K562 (cell line): ENCODE results near the gene LGALS16. TPM values are rescaled to one million over a fixed set of nuclear protein-coding genes. Genes with fewer than 3 reads are reported as not detected.
"Not testable (repeated sequence)": the region's sequence is repeated elsewhere in the genome, so short reads cannot be mapped to it uniquely, and the experiment has no call there.

Source experiments
- ATAC-seq: fragments of 200-7000 bp; cut with Tn5 transposase; 3 replicates; pipeline ENCODE4 v1.9.1; 2020; ENCODE audit warnings: moderate library complexity
- BruUV-seq: library from RNA; stranded (reverse); fragments of 400-500 nt; replicated peaks from 2 replicates; lab custom pipeline; 2021; lab: Mats Ljungman, UMichigan
- CTCF ChIA-PET: fragments of 300-600 bp; formaldehyde crosslinking; extraction: SDS; loops from one replicate; lab custom pipeline; 2021; ENCODE audit warnings: low intra/inter-chr PET ratio; lab: Yijun Ruan, JAX
- POLR2A ChIA-PET: fragments of 300-600, 350-650 bp; sonication (Branson Sonifier 250); formaldehyde crosslinking; extraction: SDS; loops from one replicate; lab custom pipeline; 2021; ENCODE audit warnings: antibody characterized with exemption, inconsistent platforms; lab: Yijun Ruan, JAX
- DNase-seq, 4 experiments: peaks; one replicate each; pipeline versions ENCODE4 v3.0.0 to v3.0.0-alpha.2; 2011 to 2018; ENCODE audit warnings: low spot score in 3 of 4, mixed read lengths in 3 of 4; ENCODE audit errors: extremely low read depth in 1 of 4
- FAIRE-seq: peaks from 2 replicates; lab custom pipeline; 2011; peaks lifted over from hg19 to GRCh38; lab: Jason Lieb, UNC
- H2AFZ ChIP-seq: 2 replicates; pipeline ENCODE4 v1.6.0; 2011; ENCODE audit warnings: low read depth, low read length, control low read depth, inconsistent platforms
- H3K27ac ChIP-seq: fragments of 200-600 bp; 3 replicates; pipeline ENCODE4 v1.8.0; 2011; ENCODE audit warnings: low read depth, mild to moderate bottlenecking, control low read depth, inconsistent platforms, low read length, moderate library complexity, mixed read lengths; ENCODE audit errors: extremely low read depth
- H3K27me3 ChIP-seq, 2 experiments: fragments of 300-600 bp in 1 of 2; 2 replicates in 1 of 2; 3 replicates in 1 of 2; pipeline versions ENCODE4 v1.6.0 to v1.8.0; 2011; ENCODE audit warnings: inconsistent platforms in 2 of 2, low read length in 2 of 2, mild to moderate bottlenecking in 1 of 2, mixed read lengths in 1 of 2, moderate library complexity in 1 of 2; ENCODE audit not compliant: control insufficient read depth in 2 of 2, insufficient read depth in 2 of 2
- H3K36me3 ChIP-seq: fragments of 300-600 bp; 3 replicates; pipeline ENCODE4 v1.8.0; 2011; ENCODE audit warnings: mild to moderate bottlenecking, low read length, inconsistent platforms; ENCODE audit not compliant: control insufficient read depth, insufficient read depth
- H3K4me1 ChIP-seq, 2 experiments: fragments of 200-600 bp in 1 of 2; replicated peaks in 1 of 2; 2 replicates in 1 of 2; 3 replicates in 1 of 2; pipeline versions ENCODE4 v1.5.1 to v1.8.0; 2011; ENCODE audit warnings: inconsistent platforms in 2 of 2, low read length in 2 of 2, mild to moderate bottlenecking in 1 of 2, mixed read lengths in 1 of 2, moderate library complexity in 1 of 2; ENCODE audit not compliant: control insufficient read depth in 2 of 2, insufficient read depth in 2 of 2
- H3K4me2 ChIP-seq: 2 replicates; pipeline ENCODE4 v1.6.1; 2011; ENCODE audit warnings: low read length, control low read depth, inconsistent platforms, mixed read lengths; ENCODE audit not compliant: insufficient read depth
- H3K4me3 ChIP-seq: fragments of 200-600 bp; sonication (generic), shearing (Covaris generic); 2 replicates; pipeline ENCODE4 v1.5.1; 2016; ENCODE audit warnings: control low read depth, inconsistent platforms
- H3K79me2 ChIP-seq: fragments of 200-600 bp; 3 replicates; pipeline ENCODE4 v1.8.0; 2011; ENCODE audit warnings: low read length, inconsistent platforms; ENCODE audit not compliant: control insufficient read depth, insufficient read depth
- H3K9ac ChIP-seq, 2 experiments: 2 replicates each; pipeline versions ENCODE4 v1.6.0 to v1.6.1; 2011; ENCODE audit warnings: low read depth in 2 of 2, low read length in 2 of 2, control low read depth in 1 of 2, inconsistent platforms in 1 of 2, mild to moderate bottlenecking in 1 of 2, mixed read lengths in 1 of 2; ENCODE audit not compliant: insufficient read depth in 1 of 2
- H3K9me1 ChIP-seq: one replicate; pipeline ENCODE4 v1.6.0; 2011; ENCODE audit warnings: inconsistent platforms, mild to moderate bottlenecking, low read length, moderate library complexity; ENCODE audit not compliant: control insufficient read depth, insufficient read depth
- H3K9me3 ChIP-seq: replicated peaks from 2 replicates; pipeline ENCODE4 v1.5.1; 2011; ENCODE audit warnings: low read depth, low read length, inconsistent platforms; ENCODE audit not compliant: control insufficient read depth, insufficient read depth
- H4K20me1 ChIP-seq: replicated peaks from 2 replicates; pipeline ENCODE4 v1.6.1; 2011; ENCODE audit warnings: low read length, inconsistent platforms, mixed read lengths; ENCODE audit not compliant: control insufficient read depth, insufficient read depth
- CXXC5 ChIP-seq: fragments of 250-450 bp; sonication (Bioruptor Pico); IDR thresholded peaks from 2 replicates; pipeline ENCODE4 v1.8.0; 2022; ENCODE audit warnings: inconsistent platforms, mild to moderate bottlenecking, moderate library complexity
- FOXA1 ChIP-seq: fragments of 450-650 bp; IDR thresholded peaks from 2 replicates; pipeline ENCODE4 v1.6.1; 2016; ENCODE audit warnings: mild to moderate bottlenecking, borderline replicate concordance
- HBP1 ChIP-seq: fragments of 450-650 bp; formaldehyde crosslinking; IDR thresholded peaks from 2 replicates; pipeline ENCODE4 v1.4.0; 2022; ENCODE audit warnings: missing genetic modification characterization
- HDAC1 ChIP-seq, 2 experiments: fragments of 450-650 bp; IDR thresholded peaks; 2 replicates each; pipeline ENCODE4 v1.6.1; 2016 to 2017; ENCODE audit warnings: inconsistent platforms in 1 of 2, mild to moderate bottlenecking in 1 of 2, moderate library complexity in 1 of 2
- MITF ChIP-seq: IDR thresholded peaks from 2 replicates; pipeline ENCODE4 v1.6.1; 2014; ENCODE audit warnings: antibody characterized with exemption
- POLR2AphosphoS2 ChIP-seq: IDR thresholded peaks from 2 replicates; pipeline ENCODE4 v1.6.1; 2012; ENCODE audit warnings: low read length, improper control_type of control experiment
- PTRF ChIP-seq: fragments of 450-650 bp; IDR thresholded peaks from 2 replicates; pipeline ENCODE4 v1.6.1; 2016; ENCODE audit warnings: mild to moderate bottlenecking, missing genetic modification characterization, missing compliant biosample characterization
- WGBS: fragments of 100-300 bp; shearing (Covaris generic); methylation state at CpG from one replicate; pipeline ENCODE4 v1.1.6; 2016; ENCODE audit warnings: low coverage, mixed read lengths; ENCODE audit not compliant: insufficient coverage; ENCODE audit errors: missing lambda C conversion rate; 5-methylcytosine and 5-hydroxymethylcytosine counted together
- in situ Hi-C: fragments of 300-500 bp; cut with MboI; formaldehyde crosslinking; loops from 4 replicates; pipeline ENCODE4 v1.15.0; 2018; ENCODE audit warnings: inconsistent platforms, mixed read lengths
- intact Hi-C: fragments of 100-400 bp; cut with micrococcal nuclease; formaldehyde crosslinking; loops from 2 replicates; pipeline ENCODE4 v1.14.2; 2022
- polyA plus RNA-seq, 8 experiments: library from polyadenylated mRNA; depleted of rRNA in 4 of 8; stranded (reverse) in 5 of 8; unstranded in 3 of 8; fragments of >200 nt; fragmentation: Nextera tagmentation in 2 of 8; fragmentation: Illumina TruSeq in 1 of 8; extraction: Ambion mirVana in 2 of 8; extraction: Trizol in 1 of 8; gene quantifications; 2 replicates each; pipeline versions ENCODE4 v1.2.1 to v1.2.3, GENCODE V29; 2011 to 2014; ENCODE audit warnings: inconsistent platforms in 1 of 8, missing spikeins in 1 of 8
- total RNA-seq, 7 experiments: library from RNA; depleted of rRNA in 6 of 7; stranded (reverse); fragments of >200 nt in 6 of 7; fragmentation: Illumina TruSeq in 2 of 7; extraction: Trizol in 2 of 7; gene quantifications; 2 replicates each; pipeline versions ENCODE4 v1.2.1 to v1.2.3, GENCODE V29; 2011 to 2021; ENCODE audit warnings: low replicate concordance in 1 of 7

Gene LGALS16
- total and polyA plus RNA-seq, 9 of the 15 experiments (the other 6 are each of a cell fraction or from before 2014, with no cell fraction given), result not detected

- Histone ChIP-seq H3K36me3 (no peaks in the 10 kb centered on the region), H3K27me3 (no peaks in the 10 kb centered on the region; a peak in 2 of 5 replicates), H3K4me1 (no peaks in the 10 kb centered on the region), H3K4me3 (no peak overlapping the region), H3K79me2 (no peaks in the 10 kb centered on the region), H3K4me2 (no peak overlapping the region), H3K9me3 (no peaks in the 10 kb centered on the region), H2AFZ (no peak overlapping the region), H3K27ac (no peak overlapping the region), H3K9me1 (no peaks in the 10 kb centered on the region), H4K20me1 (no peaks in the 10 kb centered on the region), H3K9ac (no peak overlapping the region)
- no TSS peak for BruUV-seq
- FAIRE-seq (no peak), DNase-seq (no peak), ATAC-seq (no peak)
- POLR2A ChIA-PET, result no interaction called here
- in situ Hi-C loops (no loop called here), intact Hi-C loops (no loop called here)
- CTCF ChIA-PET, result no interaction called here
- TF ChIP-seq POLR2AphosphoS2 (no peak), PTRF (tag) (no peak), FOXA1 (no peak), HDAC1 (IDR thresholded peaks at IDR 0.05) (no peak), HBP1 (no peak), MITF (no peak), CXXC5 (CRISPR knock-in tag) (no peak)
Measured at GRCh38 chr19:39661565-39661964, 5.9 kb downstream of the LGALS16 start.

GRCh38 chr19:39669860-39670259 is 14.1 kb downstream of the LGALS16 start:
- DNase-seq, in situ Hi-C loops, H3K4me3 ChIP-seq, FAIRE-seq, POLR2A ChIA-PET, H2AFZ ChIP-seq, H3K27me3 ChIP-seq, H3K4me2 ChIP-seq, H3K79me2 ChIP-seq, ATAC-seq, H3K9me3 ChIP-seq, H3K9ac ChIP-seq, H3K27ac ChIP-seq, BruUV-seq, H3K9me1 ChIP-seq, H3K4me1 ChIP-seq, H4K20me1 ChIP-seq, H3K36me3 ChIP-seq: not testable (repeated sequence)
- intact Hi-C loops, result loop anchor here (5.0 kb wide), 1 partner anchor 173 kb away; the partner anchor contains the start of gene DLL3
- CTCF ChIA-PET, result interaction anchor here (0.7 kb wide), 1 partner anchor 118 kb away, joined by 3 read pairs; no protein-coding TSS in a partner anchor
- 0% methylated on average over 2 of the region's 3 CpGs for WGBS
